ENCODE measurements around the gene CDK9.
A peak's percentile ranks its signal among the peaks of the same experiment; 100 is the strongest.

The CDK9 gene

DNA sequence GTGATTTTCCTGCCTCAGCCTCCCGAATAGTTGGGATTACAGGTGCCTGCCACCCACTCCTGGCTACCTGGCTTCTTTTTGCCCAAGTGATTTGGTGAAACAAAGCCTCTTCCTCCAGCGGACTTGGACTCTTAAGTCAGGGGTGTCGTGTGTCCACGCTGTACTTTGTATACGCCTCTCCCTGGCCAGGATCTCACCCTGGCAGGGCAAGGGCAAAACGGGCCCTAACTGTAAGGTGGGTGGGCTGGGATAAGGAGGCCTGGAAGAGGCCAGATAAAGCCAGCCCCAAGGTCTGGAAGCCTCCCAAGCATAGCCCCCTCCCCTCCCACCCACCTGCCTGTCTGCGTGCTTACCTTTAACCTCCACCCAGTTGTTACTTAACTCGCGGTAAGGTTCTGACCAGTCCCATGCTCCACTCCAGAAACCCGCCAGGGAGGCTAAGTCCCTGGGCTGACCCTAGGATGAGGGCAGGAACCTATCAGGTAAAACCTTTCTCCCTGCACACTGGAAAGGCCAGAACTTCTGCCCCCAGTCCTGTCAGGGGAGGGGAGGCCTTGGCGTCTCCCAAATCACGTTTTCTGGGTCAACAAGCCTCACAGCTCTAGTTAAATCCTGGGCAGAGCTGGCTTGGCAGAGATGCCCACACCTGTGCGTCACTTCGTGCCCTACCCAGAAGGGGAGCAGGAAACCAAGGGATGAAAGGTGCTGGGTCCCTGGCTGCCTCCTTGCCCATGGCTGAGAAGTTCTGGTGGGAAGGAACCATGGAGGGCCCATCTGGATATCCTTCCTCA lies 8.4 kb downstream of the CDK9 start:
- DNase-seq, result no peak
- in situ Hi-C loops (cut with HindIII; ENCODE audit: low pct_ligation_motif_present, low pct_unique_long_range_greater_than_20kb, low sequenced_read_pairs), result no loop called here

DNA sequence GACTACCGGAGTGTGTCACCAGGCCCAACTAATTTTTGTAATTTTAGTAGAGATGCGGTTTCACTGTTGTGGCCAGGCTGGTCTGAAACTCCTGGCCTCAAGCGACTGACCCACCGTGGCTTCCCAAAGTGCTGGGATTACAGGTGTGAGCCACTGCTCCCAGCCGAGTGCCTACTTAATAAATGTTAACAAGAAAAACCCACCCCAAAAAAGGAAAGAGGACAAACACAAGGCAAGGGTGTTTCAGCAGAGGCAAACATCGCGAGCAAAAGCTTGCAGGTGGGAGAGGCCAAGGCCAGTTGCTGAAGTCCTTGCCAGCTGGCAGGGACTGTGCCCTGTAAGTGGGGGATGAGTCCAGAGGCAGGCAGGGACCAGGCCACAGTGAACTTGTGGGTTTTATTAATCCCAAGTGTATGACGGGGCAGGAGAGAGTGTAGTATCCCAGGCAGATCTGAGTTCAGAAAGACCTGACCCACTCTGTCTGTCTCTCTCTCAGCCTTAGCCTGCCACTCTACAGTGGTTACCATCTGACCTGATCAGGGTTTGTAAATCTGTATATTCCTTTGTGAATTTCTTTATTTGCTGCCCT lies 10.5 kb downstream of the CDK9 start:
- in situ Hi-C loops (cut with HindIII; ENCODE audit: low pct_ligation_motif_present, low pct_unique_long_range_greater_than_20kb, low sequenced_read_pairs), result no loop called here
- DNase-seq, result no peak

DNA sequence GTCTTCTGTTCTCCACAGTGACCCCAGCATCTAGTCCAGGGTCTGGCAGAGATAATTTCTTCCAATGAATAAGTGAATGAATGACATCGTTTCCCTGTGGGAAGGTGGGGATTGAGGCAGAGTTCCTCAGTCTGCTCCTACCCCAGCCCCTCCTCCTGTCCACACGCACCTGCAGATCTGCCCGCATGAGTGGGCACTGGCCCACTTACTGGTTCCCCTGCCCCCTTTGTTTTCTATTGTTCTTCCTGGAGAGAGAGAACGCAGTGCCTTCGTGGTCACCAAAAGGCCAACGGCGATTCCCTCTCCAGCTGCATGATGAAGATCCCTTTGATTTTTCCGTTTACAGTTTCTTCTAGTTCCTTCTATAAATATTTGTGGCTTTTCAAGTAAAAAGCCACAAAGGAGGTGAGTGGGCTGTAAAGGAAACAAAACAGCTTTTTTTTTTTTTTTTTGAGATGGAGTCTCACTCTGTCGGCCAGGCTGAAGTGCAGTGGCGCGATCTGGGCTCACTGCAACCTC lies 11.1 kb downstream of the CDK9 start:
- in situ Hi-C loops (cut with HindIII; ENCODE audit: low pct_ligation_motif_present, low pct_unique_long_range_greater_than_20kb, low sequenced_read_pairs), result no loop called here
- DNase-seq, result no peak

DNA sequence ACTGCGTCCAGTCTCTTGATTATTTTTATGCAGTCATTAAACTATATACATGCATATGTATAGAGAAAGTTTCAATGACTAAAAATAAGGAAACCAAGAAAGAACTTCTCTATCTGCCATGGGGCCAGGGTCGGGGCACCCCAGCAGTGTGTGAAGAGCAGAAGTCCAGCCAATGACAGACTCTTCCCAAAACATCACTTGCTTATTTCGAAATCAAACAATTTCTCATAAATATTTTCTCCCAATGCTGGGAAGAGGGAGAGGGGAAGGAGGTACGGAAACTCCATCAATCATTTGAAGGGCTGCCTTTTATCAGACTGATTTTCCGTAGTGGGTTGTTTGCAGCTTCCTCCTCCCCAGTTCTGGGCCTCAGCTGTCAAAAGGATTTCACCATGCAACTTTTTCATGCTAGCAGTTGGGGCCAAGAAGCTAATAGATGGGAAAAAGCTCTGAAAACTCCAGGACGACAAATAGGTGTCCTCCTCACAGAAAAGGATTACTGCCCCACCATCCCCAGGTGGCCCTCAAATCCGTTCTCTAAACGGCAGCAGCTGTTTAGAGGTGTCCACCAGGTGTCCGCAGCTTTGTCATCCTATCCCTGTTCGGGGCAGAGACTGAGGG lies 16.2 kb downstream of the CDK9 start:
- DNase-seq, result no peak
- in situ Hi-C loops (cut with HindIII; ENCODE audit: low pct_ligation_motif_present, low pct_unique_long_range_greater_than_20kb, low sequenced_read_pairs), result no loop called here

DNA sequence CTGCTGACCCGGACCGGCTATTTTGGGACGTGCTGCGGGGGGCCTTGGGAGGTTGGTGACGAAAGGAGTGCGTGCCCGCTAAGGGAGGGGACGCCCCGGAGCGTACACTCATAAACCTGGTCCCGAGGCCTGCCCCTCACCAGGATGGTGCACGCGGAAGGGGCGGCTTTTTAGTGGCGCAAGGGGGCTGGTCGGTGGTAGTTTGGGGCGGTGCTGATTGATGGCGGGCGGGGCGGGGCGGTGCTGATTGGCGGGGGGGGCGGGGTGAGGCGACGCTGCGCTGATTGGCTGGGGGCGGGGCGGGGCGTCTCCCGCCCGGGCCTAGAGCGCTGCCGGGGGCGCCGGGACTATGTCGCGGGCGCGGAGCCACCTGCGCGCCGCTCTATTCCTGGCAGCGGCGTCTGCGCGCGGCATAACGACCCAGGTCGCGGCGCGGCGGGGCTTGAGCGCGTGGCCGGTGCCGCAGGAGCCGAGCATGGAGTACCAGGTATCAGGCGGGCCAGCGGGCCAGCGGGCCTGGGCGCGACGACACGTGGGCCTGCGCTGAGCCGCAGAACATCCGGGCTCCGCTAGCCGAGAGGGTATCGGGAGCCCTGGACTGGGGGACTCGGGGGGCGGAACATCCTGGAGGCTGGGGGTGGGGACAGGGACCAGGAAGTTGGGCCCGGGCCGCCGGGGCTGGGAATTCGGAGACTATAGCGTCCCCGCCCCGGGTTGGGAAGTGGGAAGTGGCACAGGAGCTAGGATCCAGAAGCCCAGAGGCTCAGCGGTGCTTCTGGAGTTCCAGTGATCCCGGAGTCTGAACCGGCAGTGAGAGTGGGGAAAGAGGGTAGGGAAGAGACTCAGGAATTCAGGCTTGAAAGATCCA lies 17.0 kb downstream of the CDK9 start, which contains the start of gene FPGS:
Gene FPGS (plus strand): TSS at position 307 of the 868 bp plus-strand sequence. CDS start 43 bp downstream, at position 350.
- peak; percentile 87 for DNase-seq
- in situ Hi-C loops (cut with HindIII; ENCODE audit: low pct_ligation_motif_present, low pct_unique_long_range_greater_than_20kb, low sequenced_read_pairs), result no loop called here

DNA sequence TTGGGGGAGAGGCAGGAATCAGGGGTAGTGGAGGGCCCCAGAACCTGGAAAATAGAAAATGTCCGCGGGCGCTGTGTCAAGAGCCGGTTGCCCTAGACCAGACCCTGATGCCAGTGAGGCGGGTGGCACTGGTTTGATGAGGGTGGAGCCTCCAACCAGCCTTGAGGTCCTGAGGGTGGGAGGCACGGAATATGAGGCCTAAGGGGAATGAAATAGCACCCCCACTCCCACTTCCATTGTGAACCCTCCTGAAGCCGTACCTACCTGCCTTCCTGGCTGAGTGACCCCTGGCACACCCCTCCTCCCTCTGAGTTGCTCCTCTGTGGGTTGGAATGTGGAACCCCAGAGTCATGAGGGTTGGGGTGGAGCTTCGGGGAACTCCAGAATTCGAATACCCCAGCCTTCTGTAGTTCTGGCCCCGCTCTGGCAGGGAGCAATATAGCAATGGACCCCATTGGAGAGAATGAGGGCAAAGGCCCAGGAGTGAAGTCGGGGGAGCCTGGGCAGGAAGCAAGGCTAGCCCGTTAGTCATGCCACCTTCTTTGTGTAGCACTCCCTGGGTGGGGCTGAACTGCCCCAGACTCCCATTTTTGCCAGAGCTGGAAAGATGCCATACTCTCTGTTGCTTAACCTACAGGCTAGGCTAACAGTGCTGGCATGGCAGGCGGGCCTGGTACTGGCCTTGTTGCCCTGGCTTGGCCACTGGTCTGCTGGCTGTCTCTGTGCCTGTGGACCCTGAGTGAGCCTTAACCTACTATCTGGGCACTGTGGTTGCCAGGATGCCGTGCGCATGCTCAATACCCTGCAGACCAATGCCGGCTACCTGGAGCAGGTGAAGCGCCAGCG lies 17.9 kb downstream of the CDK9 start:
- DNase-seq, result peak; percentile 54
- in situ Hi-C loops (cut with HindIII; ENCODE audit: low pct_ligation_motif_present, low pct_unique_long_range_greater_than_20kb, low sequenced_read_pairs), result no loop called here

DNA sequence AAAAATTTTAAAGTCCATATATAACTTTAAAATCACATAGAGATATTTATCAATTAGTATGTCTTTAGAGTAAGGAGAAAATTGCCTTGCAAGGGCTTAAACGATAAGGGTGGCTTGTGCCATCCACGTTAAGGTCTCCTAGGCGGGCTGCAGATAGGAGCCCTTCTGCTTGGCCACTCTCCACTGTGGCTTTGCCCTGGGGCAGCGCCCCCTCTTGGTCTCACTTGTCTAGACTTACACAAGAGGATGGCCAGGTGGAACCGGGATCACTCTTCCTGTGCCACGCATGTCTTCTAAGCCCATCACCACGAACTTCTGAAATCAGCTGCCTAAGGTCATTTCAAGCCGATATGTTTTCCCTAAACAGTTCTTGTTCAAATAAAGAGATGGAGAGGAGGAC lies 19.8 kb downstream of the CDK9 start:
- in situ Hi-C loops (cut with HindIII; ENCODE audit: low pct_ligation_motif_present, low pct_unique_long_range_greater_than_20kb, low sequenced_read_pairs), result no loop called here
- DNase-seq, result peak; percentile 49

DNA sequence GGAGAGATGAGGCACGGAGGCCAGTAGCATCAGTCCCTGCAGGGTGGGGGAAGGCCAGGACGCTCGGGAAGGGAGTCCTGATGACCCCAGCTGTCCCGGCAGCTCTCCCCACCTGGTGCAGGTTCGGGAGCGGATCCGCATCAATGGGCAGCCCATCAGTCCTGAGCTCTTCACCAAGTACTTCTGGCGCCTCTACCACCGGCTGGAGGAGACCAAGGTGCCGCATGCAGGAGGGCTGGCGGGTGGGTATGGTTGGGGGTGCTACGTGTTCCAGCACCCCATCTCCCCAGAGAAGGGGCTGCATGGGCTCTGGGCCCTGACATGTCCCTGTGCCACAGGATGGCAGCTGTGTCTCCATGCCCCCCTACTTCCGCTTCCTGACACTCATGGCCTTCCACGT lies 21.0 kb downstream of the CDK9 start:
- DNase-seq, result no peak
- in situ Hi-C loops (cut with HindIII; ENCODE audit: low pct_ligation_motif_present, low pct_unique_long_range_greater_than_20kb, low sequenced_read_pairs), result no loop called here

DNA sequence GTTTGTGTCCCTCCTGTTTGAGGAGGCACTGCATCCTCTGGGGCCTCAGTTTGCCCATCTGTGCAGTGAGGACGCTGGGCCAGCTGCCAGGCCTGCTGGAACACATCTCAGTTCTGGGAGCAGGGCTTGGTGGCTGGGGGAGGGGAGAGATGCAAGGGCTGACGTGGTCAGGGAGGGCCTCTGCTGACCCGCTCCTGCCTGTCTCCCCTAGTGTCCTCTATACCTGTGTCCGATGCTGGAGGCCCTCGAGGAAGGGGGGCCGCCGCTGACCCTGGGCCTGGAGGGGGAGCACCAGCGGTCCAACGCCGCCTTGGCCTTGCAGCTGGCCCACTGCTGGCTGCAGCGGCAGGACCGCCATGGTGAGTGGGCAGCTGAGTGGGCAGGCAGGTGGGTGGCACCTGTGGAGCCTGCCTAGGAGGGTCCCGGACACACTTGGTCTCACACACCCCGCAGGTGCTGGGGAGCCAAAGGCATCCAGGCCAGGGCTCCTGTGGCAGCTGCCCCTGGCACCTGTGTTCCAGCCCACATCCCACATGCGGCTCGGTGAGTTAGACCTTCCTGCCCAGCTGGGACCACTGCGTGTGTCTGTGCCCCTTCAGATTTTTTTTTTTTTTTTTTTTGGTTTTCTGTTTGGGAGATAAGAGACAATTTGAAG lies 22.6 kb downstream of the CDK9 start:
- in situ Hi-C loops (cut with HindIII; ENCODE audit: low pct_ligation_motif_present, low pct_unique_long_range_greater_than_20kb, low sequenced_read_pairs), result no loop called here
- no peak for DNase-seq

DNA sequence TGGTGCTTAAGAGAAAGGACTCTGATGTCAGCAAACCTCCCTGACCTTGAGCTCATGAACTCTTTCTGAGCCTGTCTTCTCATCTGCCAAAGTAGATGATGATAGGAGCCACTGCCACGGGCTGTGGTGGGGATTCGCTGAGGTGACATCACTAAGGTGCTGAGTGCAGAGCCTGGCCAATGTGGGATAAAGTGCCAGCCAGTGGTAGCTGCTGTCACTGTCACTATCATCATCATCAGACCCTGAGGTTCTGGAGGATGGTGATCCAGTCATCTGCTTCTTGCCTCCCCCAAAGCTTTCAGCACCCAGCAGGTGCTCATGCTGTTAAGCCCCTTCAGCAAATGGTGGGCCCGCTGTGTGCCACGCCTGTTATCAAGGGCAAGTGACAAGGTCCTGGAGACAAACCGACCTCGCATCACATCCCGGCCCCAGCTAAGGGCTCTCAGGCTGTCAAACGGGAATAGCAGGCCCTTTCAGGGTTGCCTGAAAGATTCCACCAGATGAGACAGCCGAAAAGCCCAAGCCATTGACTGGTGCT lies 23.2 kb downstream of the CDK9 start:
- DNase-seq, result no peak
- in situ Hi-C loops (cut with HindIII; ENCODE audit: low pct_ligation_motif_present, low pct_unique_long_range_greater_than_20kb, low sequenced_read_pairs), result no loop called here

DNA sequence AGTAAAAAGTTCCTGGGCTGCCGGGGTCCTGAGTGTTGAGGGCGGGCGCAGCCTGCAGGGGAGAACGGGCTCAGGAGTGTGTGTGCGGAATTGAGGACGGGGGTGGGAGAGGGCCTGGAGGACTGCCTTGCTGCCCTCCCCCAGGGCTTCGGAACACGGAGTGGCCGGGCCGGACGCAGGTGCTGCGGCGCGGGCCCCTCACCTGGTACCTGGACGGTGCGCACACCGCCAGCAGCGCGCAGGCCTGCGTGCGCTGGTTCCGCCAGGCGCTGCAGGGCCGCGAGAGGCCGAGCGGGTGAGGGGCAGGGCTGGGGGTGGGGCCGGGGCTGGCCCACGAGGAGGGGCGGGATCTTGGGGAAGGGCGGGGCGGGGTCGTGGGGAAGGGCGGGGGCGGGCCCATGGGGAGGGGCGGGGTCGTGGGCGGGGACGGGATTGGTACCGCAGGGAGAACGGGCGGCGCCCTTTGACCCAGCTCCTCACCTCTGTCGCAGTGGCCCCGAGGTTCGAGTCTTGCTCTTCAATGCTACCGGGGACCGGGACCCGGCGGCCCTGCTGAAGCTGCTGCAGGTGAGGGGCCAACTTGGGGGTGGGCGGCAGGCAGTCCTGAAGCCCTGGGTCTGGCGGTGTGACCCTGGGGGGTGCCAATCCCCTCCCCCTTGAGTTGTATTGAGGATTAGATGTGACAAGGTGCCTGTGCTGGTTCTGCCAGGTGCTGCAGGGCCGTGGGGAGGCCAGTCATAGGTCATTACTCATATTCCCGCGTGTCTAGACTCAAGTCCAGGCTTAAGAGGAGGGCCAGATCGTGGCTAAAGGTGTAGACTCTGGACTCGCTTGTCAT lies 23.9 kb downstream of the CDK9 start:
- DNase-seq, result no peak
- in situ Hi-C loops (cut with HindIII; ENCODE audit: low pct_ligation_motif_present, low pct_unique_long_range_greater_than_20kb, low sequenced_read_pairs), result no loop called here

DNA sequence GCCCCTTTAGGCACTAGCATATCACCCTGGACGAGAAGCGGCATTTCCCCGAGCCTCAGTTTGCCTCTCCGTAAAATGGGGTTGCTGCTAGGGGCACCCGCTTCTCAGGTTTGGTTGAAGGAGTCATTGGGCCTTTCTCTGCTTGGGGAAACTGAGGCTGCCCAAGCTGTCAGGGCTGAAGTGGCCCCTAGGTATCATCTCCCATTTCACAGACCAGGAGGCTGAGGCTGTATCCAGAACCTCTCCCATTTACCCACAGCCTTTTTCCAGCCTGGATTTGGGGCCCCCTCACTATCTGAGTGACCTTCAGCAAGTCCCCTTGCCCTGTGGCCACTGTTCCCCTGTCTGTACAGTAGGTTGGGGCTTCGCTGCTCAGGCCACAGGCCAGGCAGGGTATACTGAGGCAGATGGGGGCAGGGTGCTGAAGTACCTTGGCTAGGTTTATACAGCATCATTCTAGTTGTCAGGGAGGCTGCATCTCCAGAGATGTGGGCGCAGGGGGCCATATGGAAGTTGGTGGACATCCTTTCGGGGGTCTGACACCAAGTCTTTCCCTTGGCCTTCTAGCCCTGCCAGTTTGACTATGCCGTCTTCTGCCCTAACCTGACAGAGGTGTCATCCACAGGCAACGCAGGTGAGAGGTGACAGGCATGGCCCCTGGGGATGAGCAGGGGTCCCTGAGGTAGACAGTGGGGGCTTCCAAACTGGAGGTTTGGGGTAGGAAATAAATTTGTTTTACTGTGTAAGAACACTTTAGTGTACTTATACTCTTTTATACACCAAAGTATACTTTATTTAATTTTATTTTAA lies 24.7 kb downstream of the CDK9 start:
- in situ Hi-C loops (cut with HindIII; ENCODE audit: low pct_ligation_motif_present, low pct_unique_long_range_greater_than_20kb, low sequenced_read_pairs), result no loop called here
- DNase-seq, result no peak

DNA sequence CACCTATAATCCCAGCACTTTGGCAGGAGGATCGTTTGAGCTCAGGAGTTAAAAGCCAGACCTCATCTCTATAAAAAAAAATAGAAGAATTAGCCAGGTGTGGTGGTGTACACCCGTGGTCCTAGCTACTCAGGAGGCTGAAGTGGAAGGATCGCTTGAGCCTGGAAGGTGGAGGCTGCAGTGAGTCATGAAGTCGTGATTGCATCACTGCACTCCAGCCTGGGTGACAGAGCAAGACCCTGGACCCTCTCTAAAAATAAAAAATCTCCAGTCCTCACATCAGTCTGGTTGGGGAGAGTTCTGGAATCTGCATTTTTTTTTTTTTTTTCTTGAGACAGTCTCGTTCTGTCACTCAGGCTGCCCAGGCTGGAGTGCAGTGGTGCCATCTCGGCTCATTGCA lies 26.2 kb downstream of the CDK9 start:
- DNase-seq, result no peak
- in situ Hi-C loops (cut with HindIII; ENCODE audit: low pct_ligation_motif_present, low pct_unique_long_range_greater_than_20kb, low sequenced_read_pairs), result no loop called here

DNA sequence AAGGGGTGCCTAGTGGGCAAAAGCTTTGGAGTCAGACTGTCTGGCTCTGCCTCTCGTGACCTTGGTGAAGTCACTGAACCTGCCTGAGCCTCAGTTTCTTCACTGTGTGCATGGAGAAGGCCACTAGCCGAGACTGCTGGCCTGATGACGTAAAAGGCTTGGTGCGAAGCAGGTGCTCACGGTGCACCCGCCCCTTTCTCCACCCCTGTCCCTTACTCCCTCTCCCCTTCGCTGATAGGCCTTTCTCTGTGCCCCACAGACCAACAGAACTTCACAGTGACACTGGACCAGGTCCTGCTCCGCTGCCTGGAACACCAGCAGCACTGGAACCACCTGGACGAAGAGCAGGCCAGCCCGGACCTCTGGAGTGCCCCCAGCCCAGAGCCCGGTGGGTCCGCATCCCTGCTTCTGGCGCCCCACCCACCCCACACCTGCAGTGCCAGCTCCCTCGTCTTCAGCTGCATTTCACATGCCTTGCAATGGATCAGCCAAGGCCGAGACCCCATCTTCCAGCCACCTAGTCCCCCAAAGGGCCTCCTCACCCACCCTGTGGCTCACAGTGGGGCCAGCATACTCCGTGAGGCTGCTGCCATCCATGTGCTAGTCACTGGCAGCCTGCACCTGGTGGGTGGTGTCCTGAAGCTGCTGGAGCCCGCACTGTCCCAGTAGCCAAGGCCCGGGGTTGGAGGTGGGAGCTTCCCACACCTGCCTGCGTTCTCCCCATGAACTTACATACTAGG lies 27.3 kb downstream of the CDK9 start:
- in situ Hi-C loops (cut with HindIII; ENCODE audit: low pct_ligation_motif_present, low pct_unique_long_range_greater_than_20kb, low sequenced_read_pairs), result no loop called here
- DNase-seq, result no peak

DNA sequence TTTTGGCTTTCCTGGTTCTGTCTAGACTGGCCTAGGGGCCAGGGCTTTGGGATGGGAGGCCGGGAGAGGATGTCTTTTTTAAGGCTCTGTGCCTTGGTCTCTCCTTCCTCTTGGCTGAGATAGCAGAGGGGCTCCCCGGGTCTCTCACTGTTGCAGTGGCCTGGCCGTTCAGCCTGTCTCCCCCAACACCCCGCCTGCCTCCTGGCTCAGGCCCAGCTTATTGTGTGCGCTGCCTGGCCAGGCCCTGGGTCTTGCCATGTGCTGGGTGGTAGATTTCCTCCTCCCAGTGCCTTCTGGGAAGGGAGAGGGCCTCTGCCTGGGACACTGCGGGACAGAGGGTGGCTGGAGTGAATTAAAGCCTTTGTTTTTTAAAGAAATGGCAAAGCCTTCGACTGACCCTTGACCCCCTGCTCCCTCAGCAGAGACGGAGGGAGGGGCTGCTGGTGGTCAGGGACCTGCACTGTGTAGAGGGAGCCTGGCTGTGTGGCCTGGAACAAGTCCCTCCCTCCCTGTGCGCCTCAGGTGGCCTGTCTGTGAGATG lies 27.9 kb downstream of the CDK9 start:
- in situ Hi-C loops (cut with HindIII; ENCODE audit: low pct_ligation_motif_present, low pct_unique_long_range_greater_than_20kb, low sequenced_read_pairs), result no loop called here

More for the DNA sequence above, 27.9 kb downstream of the CDK9 start:
- no peak for DNase-seq
